ENCODE measurements around the gene IRGQ.
"Not testable (repeated sequence)": the region's sequence is repeated elsewhere in the genome, so short reads cannot be mapped to it uniquely, and the experiment has no call there.

IRGQ gene

DNA sequence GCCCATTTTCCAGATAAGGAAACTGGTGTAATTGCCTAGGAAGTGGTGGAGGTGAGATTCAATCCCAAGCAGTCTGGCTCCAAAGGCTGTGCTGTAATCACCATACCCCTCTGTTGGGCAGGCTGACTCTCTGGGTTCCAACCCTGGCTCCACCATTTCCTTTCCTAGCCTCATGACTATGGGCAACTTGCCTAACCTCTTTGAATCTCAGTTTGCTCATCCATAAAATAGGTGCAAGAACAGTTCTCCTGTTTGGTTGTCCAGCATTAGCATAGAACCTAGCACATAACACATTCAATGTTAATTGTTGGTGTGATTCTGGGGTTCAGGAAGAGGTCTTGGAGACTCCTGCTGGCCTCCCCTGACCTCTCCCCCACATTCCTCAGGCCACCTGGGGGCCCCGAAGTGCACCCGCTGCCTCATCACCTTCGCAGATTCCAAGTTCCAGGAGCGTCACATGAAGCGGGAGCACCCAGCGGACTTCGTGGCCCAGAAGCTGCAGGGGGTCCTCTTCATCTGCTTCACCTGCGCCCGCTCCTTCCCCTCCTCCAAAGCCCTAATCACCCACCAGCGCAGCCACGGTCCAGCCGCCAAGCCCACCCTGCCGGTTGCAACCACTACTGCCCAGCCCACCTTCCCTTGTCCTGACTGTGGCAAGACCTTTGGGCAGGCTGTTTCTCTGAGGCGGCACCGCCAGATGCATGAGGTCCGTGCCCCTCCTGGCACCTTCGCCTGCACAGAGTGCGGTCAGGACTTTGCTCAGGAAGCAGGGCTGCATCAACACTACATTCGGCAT lies 2.7 kb upstream of the IRGQ start:
- in situ Hi-C loops (cut with HindIII; ENCODE audit: low sequenced_read_pairs), result no loop called here

DNA sequence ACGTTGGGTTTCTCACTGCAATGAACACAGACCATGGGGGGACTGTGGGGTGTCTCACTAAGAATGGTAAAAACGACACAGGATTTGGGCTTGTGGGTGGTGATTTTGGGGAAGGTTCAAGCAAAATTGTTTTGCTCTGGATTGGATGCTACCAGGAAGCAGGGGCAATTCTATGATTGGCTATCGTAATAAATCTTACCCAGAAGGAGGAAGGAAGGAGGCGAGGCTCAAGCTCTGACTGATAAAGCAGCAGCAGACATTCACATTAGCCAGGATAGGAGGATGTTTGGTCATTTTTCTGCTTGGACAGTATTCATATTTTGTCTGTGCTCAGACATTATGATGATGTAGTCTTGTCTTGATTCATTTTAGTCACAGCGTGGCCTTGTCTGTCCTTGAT lies 1.9 kb upstream of the IRGQ start:
- in situ Hi-C loops (cut with HindIII; ENCODE audit: low sequenced_read_pairs), result no loop called here

DNA sequence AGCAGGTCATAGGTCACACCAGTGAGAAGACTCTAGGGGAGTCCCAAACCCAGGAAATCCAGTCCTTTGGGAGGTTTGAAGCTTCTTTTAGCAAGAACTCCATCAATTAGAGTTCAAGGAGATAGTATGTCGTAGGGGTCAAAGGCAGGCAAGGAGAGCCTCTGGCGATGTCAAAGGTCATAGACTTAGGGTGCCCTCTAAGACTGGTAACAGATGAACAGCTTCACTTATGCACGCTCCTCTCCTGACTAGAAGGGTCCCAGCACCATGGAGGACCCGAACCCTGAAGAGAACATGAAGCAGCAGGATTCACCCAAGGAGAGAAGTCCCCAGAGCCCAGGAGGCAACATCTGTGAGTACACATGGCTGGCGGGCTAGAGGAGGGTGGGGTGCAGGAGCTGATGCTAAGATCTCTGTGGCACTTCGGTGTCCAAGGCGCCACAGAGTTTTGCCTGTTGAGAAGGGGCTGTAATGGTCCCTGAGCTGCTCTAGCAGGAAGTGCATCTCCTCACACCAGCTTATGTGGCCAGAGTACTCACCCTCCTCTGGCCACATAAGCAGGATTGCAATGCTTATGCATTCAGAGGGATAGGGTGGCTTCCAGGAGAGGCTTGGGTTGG lies 1.0 kb upstream of the IRGQ start:
- in situ Hi-C loops (cut with HindIII; ENCODE audit: low sequenced_read_pairs), result no loop called here

DNA sequence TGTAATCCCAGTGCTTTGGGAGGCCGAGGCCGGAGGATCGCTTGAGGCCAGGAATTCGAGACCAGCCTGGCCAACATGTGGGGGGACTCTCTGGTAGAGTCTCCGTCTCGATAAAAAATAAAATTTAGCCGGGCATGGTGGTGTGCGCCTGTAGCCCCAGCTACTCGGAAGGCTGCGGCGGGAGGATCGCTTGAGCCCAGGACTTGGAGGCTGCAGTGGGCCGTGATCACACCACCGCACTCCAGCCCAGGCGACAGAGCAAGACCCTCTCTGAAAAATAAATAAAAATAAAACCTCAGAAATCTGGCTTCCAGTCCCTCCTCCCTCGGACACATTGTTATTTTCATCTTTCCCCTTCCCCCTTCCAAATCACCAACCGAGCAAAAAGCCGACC lies 332 bp downstream of the IRGQ start:
- in situ Hi-C loops (cut with HindIII; ENCODE audit: low sequenced_read_pairs), result no loop called here

DNA sequence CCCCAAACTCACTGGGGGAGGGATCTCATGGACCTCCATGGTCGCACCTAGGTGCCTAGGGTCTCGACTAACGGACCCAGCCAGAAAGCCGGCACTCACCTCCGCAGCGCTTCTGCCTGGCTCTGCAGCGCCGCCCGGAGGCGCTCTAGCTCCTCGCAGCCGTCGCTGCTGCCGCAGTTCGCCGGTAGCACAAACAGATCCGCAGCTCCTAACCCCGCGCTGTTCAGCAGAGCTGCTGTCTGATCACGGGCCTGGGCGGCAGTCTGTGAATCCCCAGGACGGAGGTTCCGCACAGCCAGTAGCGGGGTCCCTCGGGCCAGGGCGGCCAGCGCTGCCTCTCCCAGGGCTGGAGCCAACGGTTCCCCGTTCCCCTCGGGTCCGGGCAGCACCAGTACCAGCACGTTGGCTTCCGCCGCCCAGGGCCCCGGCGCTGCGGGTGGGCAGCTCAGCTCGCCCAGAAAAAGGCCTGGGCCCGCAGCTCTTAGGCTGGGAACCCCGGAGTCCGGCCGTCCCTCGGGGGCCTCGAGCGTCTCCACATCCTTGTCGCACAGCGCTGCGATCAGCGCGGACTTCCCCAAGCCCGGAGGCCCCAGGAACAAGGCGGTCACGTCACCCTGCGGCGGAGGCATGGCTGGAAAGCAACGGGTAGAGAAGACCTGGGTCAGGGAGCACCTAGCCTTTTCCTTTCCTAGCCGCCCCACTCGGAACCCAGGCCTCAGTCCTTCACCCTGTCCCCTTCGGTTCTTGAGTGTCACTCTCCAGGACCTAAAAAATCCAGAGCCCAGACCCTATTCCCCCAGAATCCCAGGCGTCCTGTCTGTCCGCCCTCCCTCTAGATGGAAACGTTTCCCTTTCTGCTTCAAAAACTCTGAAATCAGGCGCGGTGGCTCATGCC lies 977 bp downstream of the IRGQ start:
- in situ Hi-C loops (cut with HindIII; ENCODE audit: low sequenced_read_pairs), result no loop called here

DNA sequence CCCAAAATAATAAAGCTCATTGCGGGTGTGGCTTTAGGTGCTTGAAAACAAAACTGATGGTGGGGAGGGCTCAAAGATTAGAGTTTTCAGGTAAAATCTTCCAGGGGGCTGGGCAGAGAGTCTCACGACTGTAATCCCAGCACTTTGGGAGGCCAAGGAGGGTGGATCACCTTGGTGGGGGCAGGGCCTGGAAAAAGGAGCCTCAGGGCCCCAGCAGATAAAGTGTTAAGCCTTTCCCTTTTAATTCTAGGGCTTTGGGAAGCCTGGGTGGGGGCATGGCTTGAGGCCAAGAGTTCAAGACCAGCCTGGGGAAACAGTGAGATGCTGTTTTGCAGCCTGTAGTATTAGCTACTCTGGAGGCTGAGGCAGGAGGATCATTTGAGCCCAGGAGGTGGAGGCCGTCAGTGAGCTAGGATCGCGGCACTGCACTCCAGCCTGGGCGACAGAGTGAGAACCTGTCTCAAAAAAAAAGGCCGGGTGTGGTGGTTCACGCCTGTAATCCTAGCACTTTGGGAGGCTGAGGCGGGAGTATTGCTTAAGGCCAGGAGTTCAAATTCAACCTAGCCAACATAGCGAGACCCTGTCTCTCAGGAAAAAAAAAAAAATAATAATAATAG lies 1.7 kb downstream of the IRGQ start:
- in situ Hi-C loops (cut with HindIII; ENCODE audit: low sequenced_read_pairs), result no loop called here

DNA sequence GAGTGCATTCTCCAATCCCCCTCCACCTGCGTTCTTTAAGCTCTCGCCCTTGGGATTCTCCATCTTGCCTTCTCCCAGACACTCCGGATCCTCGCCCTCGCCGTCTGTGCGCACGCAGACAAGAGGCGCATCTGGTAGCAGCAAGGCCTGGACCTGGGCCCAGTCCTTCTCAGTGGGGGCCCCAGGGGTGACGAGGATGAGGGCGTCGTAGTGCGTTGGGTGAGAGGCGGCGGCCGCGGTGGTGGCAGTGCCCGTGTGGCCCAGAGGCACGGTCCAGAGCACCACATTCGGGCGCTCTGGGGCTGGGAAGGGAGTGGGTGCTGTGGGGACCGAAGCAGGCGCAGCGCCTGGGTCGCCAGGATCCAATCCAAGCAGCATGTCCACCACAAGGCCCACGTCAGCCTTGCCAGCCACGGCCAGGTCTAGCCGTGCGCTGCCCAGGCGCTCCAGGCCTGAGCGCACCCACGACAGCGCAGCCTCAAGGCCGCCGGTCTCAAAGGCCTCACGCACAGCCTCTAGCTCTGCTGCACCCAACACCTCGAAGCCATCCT lies 3.1 kb downstream of the IRGQ start:
- in situ Hi-C loops (cut with HindIII; ENCODE audit: low sequenced_read_pairs), result no loop called here

DNA sequence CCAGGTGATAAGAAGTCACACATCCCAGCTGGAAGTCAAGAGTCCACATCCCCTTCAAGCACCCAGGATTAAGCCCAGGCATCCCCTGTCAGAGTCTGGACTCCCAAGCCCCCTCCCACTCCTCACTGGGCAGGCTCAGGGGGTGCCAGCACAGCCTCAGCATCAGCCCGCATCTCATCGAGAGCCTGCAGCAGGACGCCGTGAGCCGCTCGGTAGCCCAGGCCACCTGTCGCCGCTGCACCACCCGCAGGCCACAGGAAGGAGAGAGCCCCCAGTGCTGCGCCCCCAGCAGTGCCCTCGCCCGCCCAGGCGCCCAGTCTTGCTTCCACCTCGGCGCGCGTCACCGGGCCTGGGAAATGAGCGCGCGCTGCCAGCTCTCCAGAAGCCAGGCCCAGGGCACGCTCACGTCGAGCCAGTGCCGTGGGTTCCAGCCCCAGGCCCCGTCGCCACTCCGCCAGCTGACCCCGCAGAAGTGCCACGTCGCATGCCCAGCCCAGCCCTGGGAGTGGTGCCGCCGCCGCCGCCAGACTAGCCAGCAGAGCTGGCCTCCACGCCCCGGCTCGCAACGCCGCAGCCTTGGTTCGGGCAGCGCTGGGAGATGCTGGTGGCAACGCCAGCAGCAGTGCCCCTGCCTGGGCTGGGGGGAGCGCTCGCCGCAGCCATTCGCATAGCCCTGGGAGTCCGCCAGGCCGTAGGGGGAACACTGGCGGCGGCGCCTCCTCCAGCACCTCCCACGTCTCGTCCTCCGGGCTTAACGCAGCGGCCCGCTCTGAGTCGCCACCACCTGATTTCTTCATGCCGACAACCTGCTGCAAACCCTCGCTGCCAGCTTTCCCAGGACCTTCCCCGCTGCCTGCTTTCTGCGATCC lies 3.8 kb downstream of the IRGQ start:
- in situ Hi-C loops (cut with HindIII; ENCODE audit: low sequenced_read_pairs), result no loop called here

DNA sequence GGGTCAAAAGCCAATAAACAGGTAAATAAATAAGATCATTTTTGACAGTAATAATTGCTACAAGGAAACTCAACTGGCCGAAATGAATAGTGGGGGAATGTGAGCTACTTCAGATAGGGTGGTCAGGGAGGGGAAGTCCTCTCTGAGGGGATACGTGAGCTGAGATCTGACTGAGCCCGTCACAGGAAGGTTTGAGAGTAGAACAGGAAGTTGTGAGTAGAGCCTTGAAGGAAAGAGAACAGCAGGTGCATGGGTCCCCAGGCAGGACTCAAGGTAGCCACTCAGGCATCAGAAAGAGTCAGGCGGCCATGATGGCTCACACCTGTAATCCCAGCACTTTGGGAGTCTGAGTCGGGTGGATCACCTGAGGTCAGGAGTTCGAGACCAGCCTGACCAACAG lies 6.3 kb downstream of the IRGQ start:
- in situ Hi-C loops (cut with HindIII; ENCODE audit: low sequenced_read_pairs), result no loop called here

DNA sequence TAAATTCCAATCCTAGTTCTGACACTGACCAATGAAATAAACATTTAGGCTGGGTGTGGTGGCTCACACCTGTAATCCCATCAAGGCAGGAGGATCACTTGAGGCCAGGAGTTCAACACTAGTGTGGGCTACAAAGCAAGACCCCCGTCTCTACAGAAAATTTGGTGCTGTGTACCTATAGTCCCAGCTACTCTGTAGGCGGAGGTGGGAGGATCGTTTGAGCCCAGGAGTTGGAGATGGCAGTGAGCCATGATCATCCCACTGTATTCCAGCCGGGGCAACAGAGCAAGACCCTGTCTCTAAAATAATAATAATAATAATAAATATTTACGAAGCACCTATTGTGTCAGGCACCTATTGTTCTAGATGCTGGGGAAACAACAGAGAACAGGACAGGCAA lies 6.7 kb downstream of the IRGQ start:
- in situ Hi-C loops (cut with HindIII; ENCODE audit: low sequenced_read_pairs), result no loop called here

DNA sequence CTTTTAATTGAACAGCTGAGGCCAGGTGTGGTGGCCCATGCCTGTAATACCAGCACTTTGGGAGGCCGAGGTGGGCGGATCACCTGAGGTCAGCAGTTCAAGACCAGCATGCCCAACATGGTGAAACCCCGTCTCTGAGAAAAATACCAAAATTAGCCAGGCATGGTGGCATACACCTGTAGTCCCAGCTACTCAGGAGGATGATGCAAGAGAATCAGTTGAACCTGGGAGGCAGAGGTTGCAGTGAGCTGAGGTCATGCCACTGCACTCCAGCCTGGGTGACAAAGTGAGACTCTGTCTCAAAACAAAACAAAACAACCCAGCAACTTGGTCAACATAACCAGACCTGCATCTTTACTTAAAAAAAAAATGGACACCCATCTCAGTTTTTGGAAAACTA lies 8.9 kb downstream of the IRGQ start:
- in situ Hi-C loops (cut with HindIII; ENCODE audit: low sequenced_read_pairs), result not testable (repeated sequence)

DNA sequence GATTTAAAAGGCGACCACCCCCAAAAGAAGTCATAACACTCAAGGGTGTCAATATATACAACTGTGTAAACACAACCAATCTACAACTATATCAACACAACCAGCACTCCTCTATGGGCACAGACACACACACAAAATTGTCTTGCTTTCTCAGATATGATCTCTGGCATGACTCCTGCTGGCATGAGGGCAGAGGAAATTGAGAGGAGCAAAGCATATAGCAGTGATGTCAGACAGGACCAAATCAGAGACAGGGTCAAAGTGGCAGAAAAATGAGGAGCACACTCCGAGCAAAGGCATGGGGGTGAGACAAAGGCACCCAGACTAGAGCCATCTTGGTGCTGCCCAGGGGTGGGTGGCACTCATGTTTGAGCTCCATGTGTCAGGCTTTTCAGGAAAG lies 9.6 kb downstream of the IRGQ start:
- in situ Hi-C loops (cut with HindIII; ENCODE audit: low sequenced_read_pairs), result no loop called here

DNA sequence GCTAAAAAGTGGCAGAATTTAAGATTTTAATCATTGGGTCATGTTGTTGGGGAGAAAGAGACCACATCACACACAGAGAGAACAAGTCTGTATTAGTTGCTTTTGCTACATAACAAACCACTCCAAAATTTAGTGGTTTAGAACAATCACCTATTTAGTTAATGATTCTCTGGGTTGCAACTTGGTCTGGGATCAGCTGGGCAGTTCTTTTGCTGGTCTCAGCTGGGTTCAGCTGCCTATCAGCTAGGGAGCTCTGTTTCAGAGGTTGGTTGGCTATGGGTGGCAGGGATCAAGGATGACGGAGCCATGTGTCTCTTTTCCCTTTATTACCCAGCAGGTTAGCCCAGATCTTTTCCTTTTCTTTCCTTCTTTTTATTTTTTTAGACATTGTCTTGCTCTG lies 11.4 kb downstream of the IRGQ start:
- in situ Hi-C loops (cut with HindIII; ENCODE audit: low sequenced_read_pairs), result no loop called here

DNA sequence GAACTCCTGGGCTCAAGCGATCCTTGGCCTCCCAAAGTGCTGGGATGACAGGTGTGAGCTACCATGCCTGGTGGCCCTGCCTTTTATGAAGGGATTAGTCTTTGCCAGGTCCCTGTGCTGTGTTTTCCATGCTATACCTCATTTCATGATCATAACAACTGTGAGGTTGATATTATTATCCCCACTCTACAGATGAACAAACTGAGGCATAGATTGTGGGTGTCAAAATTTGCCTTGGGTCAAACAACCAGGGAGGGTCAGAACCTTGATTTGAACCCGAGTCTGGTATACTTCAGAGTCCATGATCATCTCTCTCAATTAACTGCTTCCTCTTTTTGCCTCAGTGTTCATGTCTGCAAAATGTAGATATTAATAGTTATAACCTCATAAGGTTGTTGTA lies 13.4 kb downstream of the IRGQ start:
- in situ Hi-C loops (cut with HindIII; ENCODE audit: low sequenced_read_pairs), result no loop called here

DNA sequence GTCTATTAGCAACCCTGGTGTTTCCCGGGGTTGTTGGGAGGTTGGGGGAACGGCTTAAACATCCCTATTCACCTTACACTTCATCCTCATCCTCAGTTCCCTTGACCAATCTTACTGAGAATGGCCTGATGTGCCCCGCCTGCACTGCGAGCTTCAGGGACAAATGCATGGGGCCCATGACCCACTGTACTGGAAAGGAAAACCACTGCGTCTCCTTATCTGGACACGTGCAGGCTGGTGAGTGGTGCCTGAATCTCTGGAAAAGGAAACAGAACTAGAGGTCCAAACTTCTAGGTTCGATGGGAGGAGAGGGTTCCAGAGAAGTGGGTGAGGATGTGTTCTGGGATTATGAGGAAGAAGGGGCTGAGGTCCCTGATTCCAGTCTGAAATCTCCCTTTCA lies 14.5 kb downstream of the IRGQ start:
- in situ Hi-C loops (cut with HindIII; ENCODE audit: low sequenced_read_pairs), result no loop called here

DNA sequence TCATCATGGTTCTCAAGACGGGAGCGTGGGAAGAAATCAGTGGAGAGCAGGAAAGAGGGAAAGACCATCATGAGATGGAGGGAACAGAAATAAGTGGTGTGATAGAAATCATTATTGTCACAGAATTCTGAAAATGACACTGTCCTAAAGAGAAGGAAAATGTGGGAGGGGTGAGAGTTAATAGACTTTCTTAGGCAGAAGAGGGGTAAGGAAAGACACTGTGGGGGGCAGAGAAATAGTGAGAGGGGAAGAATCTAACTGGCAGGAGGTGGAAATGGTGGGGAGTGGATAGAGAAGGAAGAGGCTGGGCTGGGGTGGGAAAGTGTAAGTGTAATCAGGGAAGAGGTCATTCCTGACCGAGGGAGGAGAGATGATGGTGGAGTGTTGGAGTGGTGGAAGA lies 17.1 kb downstream of the IRGQ start:
- in situ Hi-C loops (cut with HindIII; ENCODE audit: low sequenced_read_pairs), result no loop called here

DNA sequence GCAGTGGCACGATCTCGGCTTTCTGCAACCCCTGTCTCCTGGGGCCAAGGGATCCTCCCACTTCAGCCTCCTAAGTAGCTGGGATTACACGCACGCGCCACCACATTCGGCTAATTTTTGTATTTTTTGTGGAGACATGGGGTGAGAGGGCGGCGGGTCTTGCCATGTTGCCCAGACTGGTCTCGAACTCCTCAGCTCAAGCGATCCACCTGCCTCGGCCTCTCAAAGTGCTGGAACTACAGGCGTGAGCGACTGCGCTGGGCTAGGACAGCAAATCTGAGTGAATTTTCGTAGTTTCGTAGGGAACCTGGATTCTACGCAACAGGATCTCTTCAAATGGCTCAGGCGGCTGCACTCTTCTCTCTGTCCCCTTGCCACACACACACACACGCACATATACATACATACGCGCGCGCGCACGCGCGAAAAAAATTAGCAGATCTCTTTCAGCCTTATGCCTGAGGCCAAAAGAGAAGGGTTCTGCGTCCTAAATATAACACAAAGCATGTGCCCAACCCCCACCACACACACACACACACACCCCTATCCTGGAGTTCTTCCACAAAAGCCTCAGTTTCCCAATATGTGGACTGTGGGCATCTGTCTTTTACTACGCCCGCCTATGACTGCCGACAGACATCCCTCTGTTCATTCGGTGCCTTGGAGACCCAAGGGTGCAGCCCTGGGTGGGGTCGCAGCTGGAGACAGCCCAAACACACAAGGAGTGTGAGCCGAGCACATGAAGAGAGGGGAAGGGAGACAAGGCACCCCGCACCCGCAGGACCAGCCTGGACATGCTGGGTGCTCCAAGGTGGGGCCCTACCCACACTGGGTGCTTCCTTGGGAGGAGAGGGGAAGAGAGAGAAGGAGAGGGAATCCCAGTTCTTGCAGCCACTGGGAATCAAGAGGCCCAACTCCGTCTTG lies 19.7 kb downstream of the IRGQ start:
- in situ Hi-C loops (cut with HindIII; ENCODE audit: low sequenced_read_pairs), result no loop called here

DNA sequence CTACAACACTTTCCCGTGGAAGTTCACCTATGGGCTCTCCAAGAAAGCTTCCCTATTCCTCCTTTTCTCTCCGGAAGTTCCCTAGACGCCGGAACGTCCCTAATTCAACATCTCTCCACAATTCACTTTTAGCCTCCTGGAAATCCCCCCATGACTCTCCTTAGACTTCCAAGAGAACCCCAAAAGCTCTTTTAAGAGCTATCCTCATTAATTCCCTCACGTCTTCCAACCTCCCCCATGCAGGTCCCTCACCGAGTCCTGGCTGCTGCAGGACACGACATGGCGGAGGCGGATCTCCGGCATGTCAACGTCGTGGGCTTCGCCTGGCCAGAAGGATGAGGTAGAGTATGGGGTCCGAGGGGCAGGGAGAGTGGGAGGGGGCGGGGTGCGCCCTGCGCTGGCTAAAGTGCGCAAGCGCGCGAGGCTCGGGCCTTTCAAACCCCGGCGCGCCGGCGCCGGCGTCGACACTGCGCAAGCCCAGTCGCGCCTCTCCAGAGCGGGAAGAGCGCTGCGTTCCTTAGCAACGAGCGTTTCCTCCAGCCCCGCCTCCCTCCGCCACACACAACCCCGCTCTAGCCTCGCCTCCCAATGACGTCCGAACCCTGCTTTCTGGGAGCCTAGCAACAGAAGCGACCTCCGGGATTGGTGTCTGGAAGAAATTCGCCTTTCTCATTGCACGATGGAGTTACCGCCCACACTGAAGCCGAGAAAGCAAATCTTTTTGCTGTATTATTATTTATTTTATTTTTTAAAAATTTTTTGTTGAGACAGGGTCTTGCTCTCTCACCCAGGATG lies 20.6 kb downstream of the IRGQ start, which contains the start of the genes PINLYP and XRCC1:
PINLYP (plus strand) TSS at position 646 of the 795 bp plus-strand sequence. CDS start 1,391 bp downstream, outside the sequence.
XRCC1 (minus strand) TSS at position 372 of the 795 bp plus-strand sequence; CDS start at position 303, 69 bp downstream.
- in situ Hi-C loops (cut with HindIII; ENCODE audit: low sequenced_read_pairs), result no loop called here
